ENCODE data around the gene MBP. TPM values are rescaled to one million over a fixed set of nuclear protein-coding genes. Genes with fewer than 3 reads are reported as not detected.

The MBP gene
- total and polyA plus RNA-seq, 2 of the 4 experiments (the other 2 are of a cell fraction): 0.72 to 0.90 TPM

DNA sequence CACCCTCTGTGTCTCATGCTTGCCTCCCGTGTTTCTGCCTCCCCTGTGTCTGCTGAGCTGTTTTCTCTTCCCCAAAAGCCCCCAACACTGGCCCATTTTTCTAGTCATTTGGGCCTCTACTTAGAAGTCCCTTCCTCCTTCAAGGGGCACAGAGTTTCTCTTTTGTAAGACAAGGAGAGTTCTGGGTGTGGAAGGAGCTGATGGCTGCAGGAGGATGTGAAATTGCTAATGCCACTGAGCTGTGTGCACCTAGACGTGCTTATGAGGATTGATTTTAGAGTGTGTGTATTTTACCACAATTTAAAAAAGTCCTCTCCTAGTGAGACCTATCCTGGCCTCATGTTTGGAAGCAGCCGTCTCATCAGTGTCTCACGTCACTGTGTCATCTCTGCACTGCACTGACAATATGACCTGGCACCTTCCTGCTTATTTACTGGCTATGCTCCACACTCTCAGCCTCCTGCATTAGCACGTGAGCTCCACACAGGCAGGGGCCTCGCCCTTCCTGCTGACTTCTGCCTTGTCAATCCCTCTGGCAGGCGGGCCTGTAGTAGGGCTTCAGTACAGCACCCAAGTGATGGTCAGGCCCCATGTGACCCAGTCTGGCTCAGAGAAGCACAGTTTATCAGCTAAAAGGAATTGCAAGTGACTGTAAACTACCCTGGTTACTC lies 8.0 kb upstream of the MBP start:
- Histone ChIP-seq H3K4me3 (ENCODE audit: insufficient read depth, low read depth, low read length) (no peak overlapping the region), H3K36me3 (ENCODE audit: control insufficient read depth, insufficient read depth, low read length) (no peaks in the 10 kb centered on the region), H3K27me3 (ENCODE audit: control insufficient read depth, insufficient read depth, low read length) (no peaks in the 10 kb centered on the region), H3K9ac (ENCODE audit: low read depth, low read length) (no peak overlapping the region), H3K9me1 (ENCODE audit: insufficient read depth, low read length) (no peaks in the 10 kb centered on the region), H3K9me3 (ENCODE audit: control insufficient read depth, insufficient read depth, low read length) (peaks cover 7% of the 10 kb centered on the region; the same call in 1 of the 2 replicates), H3K56ac (ENCODE audit: extremely low read depth, insufficient read depth, low read length) (no peak overlapping the region), H3K4ac (ENCODE audit: low read depth, low read length) (no peak overlapping the region), H3K4me1 (ENCODE audit: control insufficient read depth, insufficient read depth, low read length) (peaks cover 2% of the 10 kb centered on the region; the same call in 1 of the 2 replicates), H3K79me1 (ENCODE audit: low read depth in 1 of 2, low read length in 2 of 2) (no peaks in the 10 kb centered on the region), H3K18ac (ENCODE audit: low read depth, low read length) (no peak overlapping the region), H3K14ac (replicated peaks; ENCODE audit: low read depth, low read length) (no peak overlapping the region), H2BK20ac (ENCODE audit: low read depth, low read length) (no peak overlapping the region), H3K23ac (ENCODE audit: low read depth, low read length) (no peak overlapping the region), H2BK15ac (ENCODE audit: low read depth, low read length) (no peak overlapping the region), H2AFZ (replicated peaks; ENCODE audit: low read length, poor library complexity) (peak overlapping the region; percentile 26), H3K27ac (ENCODE audit: insufficient read depth, low read length) (no peak overlapping the region), H4K91ac (ENCODE audit: insufficient read depth, low read depth, low read length) (no peak overlapping the region), H3K4me2 (ENCODE audit: low read depth, low read length) (no peak overlapping the region), H2AK5ac (ENCODE audit: low read depth, low read length) (no peak overlapping the region; the same call in 1 of the 2 replicates), H2AK9ac (replicated peaks; ENCODE audit: low read depth, low read length, poor library complexity) (no peak overlapping the region), H4K20me1 (ENCODE audit: insufficient read depth, low read length) (no peaks in the 10 kb centered on the region), H2BK120ac (ENCODE audit: low read depth, low read length) (no peak overlapping the region), H4K8ac (ENCODE audit: low read depth in 2 of 2, low read length in 2 of 2) (no peak overlapping the region), H4K5ac (ENCODE audit: low read depth, low read length) (no peak overlapping the region), H2BK5ac (ENCODE audit: low read depth, low read length, poor library complexity, severe bottlenecking) (no peak overlapping the region)
- no TSS peak for BruUV-seq (replicated peaks)
- POLR2A ChIA-PET (ENCODE audit: unreplicated experiment): no interaction called here
- CTCF ChIA-PET: no interaction called here
- in situ Hi-C loops (cut with MboI; ENCODE audit: low sequenced_read_pairs) (no loop called here), dilution Hi-C loops (cut with HindIII; ENCODE audit: low sequenced_read_pairs, unreplicated experiment) (no loop called here), intact Hi-C loops (cut with micrococcal nuclease) (no loop called here)
- TF ChIP-seq MXI1 (IDR thresholded peaks at IDR 0.05; ENCODE audit: borderline replicate concordance, low read depth, low read length) (no peak), RCOR1 (IDR thresholded peaks at IDR 0.05; ENCODE audit: insufficient replicate concordance, low read length) (no peak), CEBPB (IDR thresholded peaks at IDR 0.05; ENCODE audit: low read depth, low read length) (no peak), MAFK (IDR thresholded peaks at IDR 0.05; ENCODE audit: low read depth, low read length) (no peak), RAD21 (IDR thresholded peaks at IDR 0.05; ENCODE audit: low read length) (no peak), CHD1 (IDR thresholded peaks at IDR 0.05; ENCODE audit: low read depth, low read length) (no peak), NFE2L2 (IDR thresholded peaks at IDR 0.05; ENCODE audit: low read depth, low read length) (no peak), POLR2A (IDR thresholded peaks at IDR 0.05; ENCODE audit: low read depth, low read length) (no peak), BHLHE40 (IDR thresholded peaks at IDR 0.05; ENCODE audit: low read depth, low read length) (no peak), RFX5 (IDR thresholded peaks at IDR 0.05; ENCODE audit: low read depth, low read length) (no peak), MAZ (IDR thresholded peaks at IDR 0.05; ENCODE audit: borderline replicate concordance, low read depth, low read length) (no peak), SMC3 (IDR thresholded peaks at IDR 0.05; ENCODE audit: low read depth, low read length) (no peak), FOS (IDR thresholded peaks at IDR 0.05; ENCODE audit: low read depth, low read length) (no peak)
- TF ChIP-seq, protein P1, sequence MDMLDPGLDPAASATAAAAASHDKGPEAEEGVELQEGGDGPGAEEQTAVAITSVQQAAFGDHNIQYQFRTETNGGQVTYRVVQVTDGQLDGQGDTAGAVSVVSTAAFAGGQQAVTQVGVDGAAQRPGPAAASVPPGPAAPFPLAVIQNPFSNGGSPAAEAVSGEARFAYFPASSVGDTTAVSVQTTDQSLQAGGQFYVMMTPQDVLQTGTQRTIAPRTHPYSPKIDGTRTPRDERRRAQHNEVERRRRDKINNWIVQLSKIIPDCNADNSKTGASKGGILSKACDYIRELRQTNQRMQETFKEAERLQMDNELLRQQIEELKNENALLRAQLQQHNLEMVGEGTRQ (IDR thresholded peaks at IDR 0.05; ENCODE audit: low read depth, low read length): no peak
- TF ChIP-seq, protein P2, sequence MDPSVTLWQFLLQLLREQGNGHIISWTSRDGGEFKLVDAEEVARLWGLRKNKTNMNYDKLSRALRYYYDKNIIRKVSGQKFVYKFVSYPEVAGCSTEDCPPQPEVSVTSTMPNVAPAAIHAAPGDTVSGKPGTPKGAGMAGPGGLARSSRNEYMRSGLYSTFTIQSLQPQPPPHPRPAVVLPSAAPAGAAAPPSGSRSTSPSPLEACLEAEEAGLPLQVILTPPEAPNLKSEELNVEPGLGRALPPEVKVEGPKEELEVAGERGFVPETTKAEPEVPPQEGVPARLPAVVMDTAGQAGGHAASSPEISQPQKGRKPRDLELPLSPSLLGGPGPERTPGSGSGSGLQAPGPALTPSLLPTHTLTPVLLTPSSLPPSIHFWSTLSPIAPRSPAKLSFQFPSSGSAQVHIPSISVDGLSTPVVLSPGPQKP (IDR thresholded peaks at IDR 0.05; ENCODE audit: borderline replicate concordance, low read depth, low read length): no peak
- TF ChIP-seq, protein P3, sequence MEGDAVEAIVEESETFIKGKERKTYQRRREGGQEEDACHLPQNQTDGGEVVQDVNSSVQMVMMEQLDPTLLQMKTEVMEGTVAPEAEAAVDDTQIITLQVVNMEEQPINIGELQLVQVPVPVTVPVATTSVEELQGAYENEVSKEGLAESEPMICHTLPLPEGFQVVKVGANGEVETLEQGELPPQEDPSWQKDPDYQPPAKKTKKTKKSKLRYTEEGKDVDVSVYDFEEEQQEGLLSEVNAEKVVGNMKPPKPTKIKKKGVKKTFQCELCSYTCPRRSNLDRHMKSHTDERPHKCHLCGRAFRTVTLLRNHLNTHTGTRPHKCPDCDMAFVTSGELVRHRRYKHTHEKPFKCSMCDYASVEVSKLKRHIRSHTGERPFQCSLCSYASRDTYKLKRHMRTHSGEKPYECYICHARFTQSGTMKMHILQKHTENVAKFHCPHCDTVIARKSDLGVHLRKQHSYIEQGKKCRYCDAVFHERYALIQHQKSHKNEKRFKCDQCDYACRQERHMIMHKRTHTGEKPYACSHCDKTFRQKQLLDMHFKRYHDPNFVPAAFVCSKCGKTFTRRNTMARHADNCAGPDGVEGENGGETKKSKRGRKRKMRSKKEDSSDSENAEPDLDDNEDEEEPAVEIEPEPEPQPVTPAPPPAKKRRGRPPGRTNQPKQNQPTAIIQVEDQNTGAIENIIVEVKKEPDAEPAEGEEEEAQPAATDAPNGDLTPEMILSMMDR (conservative IDR thresholded peaks at IDR 0.05; ENCODE audit: low read depth, low read length): no peak
- DNase-seq: no peak
- ATAC-seq (ENCODE audit: low read depth): no peak
- 97% methylated on average over 4 of the region's 7 CpGs; no CpG with 5 or more reads in 1 of the 2 experiments for WGBS, 2 experiments (ENCODE audit: extremely low coverage in 2 of 2, insufficient read length in 1 of 2)

All from IMR-90 (cell line).